SU-DHL-6 (cell line): ENCODE results near the gene ZBTB44.

Experiments used
- H2AFZ ChIP-seq: fragments of 200-600 bp; sonication (generic); 2 replicates; pipeline ENCODE4 v1.6.1; 2014; ENCODE audit warnings: low read depth, mild to moderate bottlenecking, moderate library complexity, mixed read lengths, antibody characterized with exemption, low read length; ENCODE audit not compliant: severe bottlenecking
- H3F3A ChIP-seq: fragments of 200-600 bp; shearing (Covaris generic); 2 replicates; pipeline ENCODE4 v1.6.0; 2016; ENCODE audit warnings: antibody characterized with exemption, mild to moderate bottlenecking; ENCODE audit not compliant: insufficient read depth
- H3K27ac ChIP-seq: fragments of 200-600 bp; sonication (generic); 2 replicates; pipeline ENCODE4 v1.5.1; 2016; ENCODE audit warnings: low read depth, mild to moderate bottlenecking, low read length, moderate library complexity, mixed read lengths
- H3K27me3 ChIP-seq: fragments of 200-600 bp; sonication (generic), shearing (Covaris generic); 2 replicates; pipeline ENCODE4 v1.6.0; 2014; ENCODE audit warnings: mild to moderate bottlenecking, low read length
- H3K36me3 ChIP-seq: fragments of 200-600 bp; sonication (generic); 2 replicates; pipeline ENCODE4 v1.6.1; 2014; ENCODE audit warnings: mild to moderate bottlenecking, low read length, mixed read lengths
- H3K4me2 ChIP-seq: fragments of 300-600, 200-600 bp; shearing (Covaris generic), sonication (generic); 2 replicates; pipeline ENCODE4 v1.6.0; 2014; ENCODE audit warnings: low read length, low read depth, mild to moderate bottlenecking; ENCODE audit not compliant: poor library complexity, severe bottlenecking
- H3K4me3 ChIP-seq: fragments of 200-600 bp; sonication (generic); 2 replicates; pipeline ENCODE4 v1.5.1; 2014; ENCODE audit warnings: antibody characterized with exemption, low read length, mild to moderate bottlenecking, mixed read lengths; ENCODE audit not compliant: insufficient read depth, poor library complexity, severe bottlenecking
- H3K79me2 ChIP-seq: fragments of 200-600 bp; sonication (generic); 2 replicates; pipeline ENCODE4 v1.6.1; 2014; ENCODE audit warnings: mild to moderate bottlenecking, low read length, moderate library complexity; ENCODE audit not compliant: insufficient read depth
- H3K9ac ChIP-seq: fragments of 200-600 bp; sonication (generic); 2 replicates; pipeline ENCODE4 v1.7.0; 2014; ENCODE audit warnings: mild to moderate bottlenecking, low read length
- H3K9me2 ChIP-seq: fragments of 200-600 bp; sonication (generic); replicated peaks from 2 replicates; pipeline ENCODE4 v1.6.1; 2014; ENCODE audit warnings: low read length; ENCODE audit not compliant: insufficient read depth
- H3K9me3 ChIP-seq: fragments of 200-600 bp; sonication (generic); 2 replicates; pipeline ENCODE4 v1.6.1; 2014; ENCODE audit warnings: low read length, mixed read lengths; ENCODE audit not compliant: insufficient read depth
- H4K20me1 ChIP-seq: fragments of 200-600 bp; sonication (generic); 2 replicates; pipeline ENCODE4 v1.6.1; 2014; ENCODE audit warnings: low read depth, mild to moderate bottlenecking, antibody characterized with exemption, low read length, moderate library complexity, mixed read lengths
- EZH2phosphoT487 ChIP-seq: fragments of 200-600 bp; sonication (generic), shearing (Covaris generic); conservative IDR thresholded peaks from 2 replicates; pipeline ENCODE4 v1.6.1; 2018; ENCODE audit warnings: mild to moderate bottlenecking, antibody characterized with exemption, low read length, moderate library complexity, mixed read lengths
- TF ChIP-seq, protein P1 (sequence below): fragments of 200-600 bp; sonication (generic); IDR thresholded peaks from one replicate; pipeline ENCODE4 v1.5.1; 2017; ENCODE audit warnings: antibody characterized with exemption, mild to moderate bottlenecking, low read length, moderate library complexity; ENCODE audit not compliant: insufficient read depth, poor library complexity, severe bottlenecking

Gene ZBTB44

DNA sequence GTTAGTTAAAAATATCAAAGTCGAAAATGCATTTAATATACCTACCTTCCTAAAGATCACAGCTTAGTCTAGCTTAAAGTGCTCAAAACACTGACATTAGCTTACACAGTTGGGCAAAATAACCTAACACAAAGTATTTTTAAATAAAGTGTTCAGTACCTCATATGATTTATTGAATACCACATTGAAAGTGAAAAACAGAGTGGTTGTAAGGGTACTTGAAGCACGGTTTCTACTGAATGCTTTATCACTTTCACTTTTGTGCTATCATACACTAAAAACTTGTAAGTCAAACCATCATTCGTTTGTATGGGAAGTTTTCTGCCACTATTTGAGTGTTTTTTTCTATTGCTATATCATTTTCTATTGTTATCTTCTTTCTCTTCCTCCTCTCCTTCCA is 36.6 kb downstream of the ZBTB44 start:
- H3F3A ChIP-seq = no peaks in the 10 kb centered on the region
- H3K36me3 ChIP-seq = no peaks in the 10 kb centered on the region
- no peak overlapping the region for H3K9ac ChIP-seq
- no peak overlapping the region for H3K4me3 ChIP-seq
- no peak overlapping the region for H3K4me2 ChIP-seq
- no peak overlapping the region for H2AFZ ChIP-seq
- H3K9me3 ChIP-seq = no peaks in the 10 kb centered on the region
- H4K20me1 ChIP-seq = no peaks in the 10 kb centered on the region
- H3K27ac ChIP-seq = no peak overlapping the region
- H3K27me3 ChIP-seq = no peaks in the 10 kb centered on the region
- H3K9me2 ChIP-seq = no peaks in the 10 kb centered on the region
- TF ChIP-seq EZH2phosphoT487 = no peak
- TF ChIP-seq, protein P1, sequence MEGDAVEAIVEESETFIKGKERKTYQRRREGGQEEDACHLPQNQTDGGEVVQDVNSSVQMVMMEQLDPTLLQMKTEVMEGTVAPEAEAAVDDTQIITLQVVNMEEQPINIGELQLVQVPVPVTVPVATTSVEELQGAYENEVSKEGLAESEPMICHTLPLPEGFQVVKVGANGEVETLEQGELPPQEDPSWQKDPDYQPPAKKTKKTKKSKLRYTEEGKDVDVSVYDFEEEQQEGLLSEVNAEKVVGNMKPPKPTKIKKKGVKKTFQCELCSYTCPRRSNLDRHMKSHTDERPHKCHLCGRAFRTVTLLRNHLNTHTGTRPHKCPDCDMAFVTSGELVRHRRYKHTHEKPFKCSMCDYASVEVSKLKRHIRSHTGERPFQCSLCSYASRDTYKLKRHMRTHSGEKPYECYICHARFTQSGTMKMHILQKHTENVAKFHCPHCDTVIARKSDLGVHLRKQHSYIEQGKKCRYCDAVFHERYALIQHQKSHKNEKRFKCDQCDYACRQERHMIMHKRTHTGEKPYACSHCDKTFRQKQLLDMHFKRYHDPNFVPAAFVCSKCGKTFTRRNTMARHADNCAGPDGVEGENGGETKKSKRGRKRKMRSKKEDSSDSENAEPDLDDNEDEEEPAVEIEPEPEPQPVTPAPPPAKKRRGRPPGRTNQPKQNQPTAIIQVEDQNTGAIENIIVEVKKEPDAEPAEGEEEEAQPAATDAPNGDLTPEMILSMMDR = no peak
- no peaks in the 10 kb centered on the region for H3K79me2 ChIP-seq

GRCh38 chr11:130272336-130272735 is 42.4 kb downstream of the ZBTB44 start:
- H3K27me3 ChIP-seq = no peaks in the 10 kb centered on the region
- no peaks in the 10 kb centered on the region for H4K20me1 ChIP-seq
- H3K36me3 ChIP-seq = no peaks in the 10 kb centered on the region
- TF ChIP-seq, protein P1 = no peak
- TF ChIP-seq EZH2phosphoT487 = no peak
- H3F3A ChIP-seq = 0 out of 2 replicates have a peak, but pooled peaks cover 4% of the 10 kb centered on the region
- H3K4me3 ChIP-seq = no peak overlapping the region
- H3K9ac ChIP-seq = no peak overlapping the region
- no peak overlapping the region for H3K27ac ChIP-seq
- H3K9me3 ChIP-seq = no peaks in the 10 kb centered on the region
- H2AFZ ChIP-seq = no peak overlapping the region
- no peak overlapping the region for H3K4me2 ChIP-seq
- no peaks in the 10 kb centered on the region for H3K79me2 ChIP-seq
- no peaks in the 10 kb centered on the region for H3K9me2 ChIP-seq

DNA sequence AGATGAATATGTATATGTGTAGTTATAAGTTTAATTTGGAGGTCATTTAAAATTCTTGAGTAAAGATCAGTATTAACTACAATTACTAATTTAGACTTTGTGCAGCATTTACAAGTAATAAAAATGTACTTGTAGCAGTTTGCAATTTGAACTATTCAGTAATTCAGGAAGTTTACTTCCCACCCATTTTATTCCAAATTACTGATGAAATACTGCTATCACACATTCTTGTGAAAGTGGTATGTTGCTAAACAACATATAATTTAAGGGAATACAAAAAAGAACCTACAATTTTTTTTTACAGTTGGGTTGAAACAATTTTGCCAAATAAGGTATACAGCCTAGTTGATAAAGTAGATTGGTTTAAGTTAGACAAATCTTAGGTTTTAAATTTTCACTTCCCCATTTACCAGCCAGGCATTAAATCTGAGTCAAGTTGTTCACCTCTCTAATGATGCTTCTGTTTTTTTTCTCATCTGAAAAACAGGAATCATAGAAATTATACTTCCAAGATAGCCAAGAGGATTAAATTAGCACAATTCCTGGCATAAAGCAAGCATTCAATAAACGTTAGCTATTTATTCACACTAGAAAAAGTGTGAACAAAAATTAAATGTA is 45.3 kb downstream of the ZBTB44 start:
- Histone ChIP-seq H3K27ac (peak overlapping the region; percentile 48; the same call in 1 of the 2 replicates), H3K4me2 (peak overlapping the region; percentile 45), H3K4me3 (no peak overlapping the region), H3K27me3 (no peaks in the 10 kb centered on the region), H3K9me2 (no peaks in the 10 kb centered on the region), H3K9ac (no peak overlapping the region), H4K20me1 (no peaks in the 10 kb centered on the region), H3K9me3 (no peaks in the 10 kb centered on the region), H3K36me3 (no peaks in the 10 kb centered on the region), H3F3A (0 out of 2 replicates have a peak, but pooled peaks cover 4% of the 10 kb centered on the region), H3K79me2 (no peaks in the 10 kb centered on the region), H2AFZ (no peak overlapping the region)
- TF ChIP-seq, protein P1 = no peak
- no peak for TF ChIP-seq EZH2phosphoT487
